H1 (cell line): Measurements from ENCODE around the gene EEF1A2. TPM values are rescaled to one million over a fixed set of nuclear protein-coding genes. Genes with fewer than 3 reads are reported as not detected.

Experiments used
- CTCF ChIA-PET: fragments of 300-600 bp; sonication (Branson Sonifier 250); formaldehyde crosslinking; loops from one replicate; lab custom pipeline; 2021; ENCODE audit not compliant: partially characterized antibody; lab: Charles Lee
- POLR2A ChIA-PET: fragments of 300-600 bp; sonication (Branson Sonifier 250); formaldehyde crosslinking; loops from one replicate; lab custom pipeline; 2021; ENCODE audit warnings: inconsistent platforms; ENCODE audit not compliant: partially characterized antibody; lab: Charles Lee
- DNase-seq, 2 experiments: peaks; one replicate each; pipeline versions ENCODE4 v3.0.0 to v3.0.0-alpha.2; 2010 to 2022; ENCODE audit warnings: low spot score in 2 of 2, low read depth in 1 of 2, mixed read lengths in 1 of 2
- FAIRE-seq: peaks from 2 replicates; lab custom pipeline; 2011; peaks lifted over from hg19 to GRCh38; lab: Jason Lieb, UNC
- H2AFZ ChIP-seq: 2 replicates; pipeline ENCODE4 v1.8.1; 2012; ENCODE audit warnings: low read length, inconsistent platforms
- H2AK5ac ChIP-seq: 2 replicates; pipeline ENCODE4 v1.6.1; 2013; ENCODE audit warnings: low read depth, low read length
- H2BK120ac ChIP-seq: replicated peaks from 2 replicates; pipeline ENCODE3; 2013; ENCODE audit warnings: low read depth, low read length, inconsistent platforms
- H2BK12ac ChIP-seq: 2 replicates; pipeline ENCODE4 v1.6.1; 2013; ENCODE audit warnings: low read depth, low read length
- H2BK15ac ChIP-seq: 2 replicates; pipeline ENCODE4 v1.6.1; 2013; ENCODE audit warnings: low read length
- H2BK20ac ChIP-seq: 2 replicates; pipeline ENCODE4 v1.6.1; 2013; ENCODE audit warnings: low read length
- H2BK5ac ChIP-seq: 2 replicates; pipeline ENCODE4 v1.6.1; 2013; ENCODE audit warnings: low read depth, low read length
- H3K14ac ChIP-seq: 2 replicates; pipeline ENCODE4 v1.6.1; 2013; ENCODE audit warnings: inconsistent platforms; ENCODE audit not compliant: insufficient read length
- H3K18ac ChIP-seq: 2 replicates; pipeline ENCODE4 v1.6.1; 2013; ENCODE audit warnings: low read length; ENCODE audit errors: extremely low read depth
- H3K23ac ChIP-seq: 2 replicates; pipeline ENCODE4 v1.6.1; 2013; ENCODE audit warnings: inconsistent platforms; ENCODE audit not compliant: insufficient read length
- H3K23me2 ChIP-seq: 2 replicates; pipeline ENCODE4 v1.6.1; 2013; ENCODE audit warnings: low read depth, low read length
- H3K27ac ChIP-seq: 2 replicates; pipeline ENCODE4 v1.6.1; 2011; ENCODE audit warnings: low read depth, low read length, inconsistent platforms
- H3K27me3 ChIP-seq, 4 experiments: replicated peaks in 1 of 4; 1 replicate in 1 of 4; 2 replicates in 3 of 4; pipeline versions ENCODE4 v1.6.1 to v1.8.1; 2011 to 2013; ENCODE audit warnings: low read length in 3 of 4, mild to moderate bottlenecking in 3 of 4, inconsistent platforms in 2 of 4, mixed read lengths in 2 of 4, moderate library complexity in 1 of 4; ENCODE audit not compliant: control insufficient read depth in 3 of 4, insufficient read depth in 3 of 4; ENCODE audit errors: extremely low read depth in 1 of 4
- H3K36me3 ChIP-seq, 4 experiments: 2 replicates each; pipeline versions ENCODE4 v1.6.1 to v1.8.1; 2011 to 2013; ENCODE audit warnings: mild to moderate bottlenecking in 4 of 4, low read length in 3 of 4, moderate library complexity in 2 of 4, control low read depth in 1 of 4, inconsistent platforms in 1 of 4; ENCODE audit not compliant: insufficient read depth in 4 of 4, control insufficient read depth in 2 of 4
- H3K4ac ChIP-seq: replicated peaks from 2 replicates; pipeline ENCODE3; 2013; ENCODE audit warnings: low read length, low read depth, mixed read lengths, inconsistent platforms; ENCODE audit not compliant: insufficient read length
- H3K4me1 ChIP-seq, 4 experiments: replicated peaks in 1 of 4; 1 replicate in 1 of 4; 2 replicates in 3 of 4; pipeline versions ENCODE4 v1.6.1 to v1.8.1; 2011 to 2013; ENCODE audit warnings: low read length in 3 of 4, inconsistent platforms in 2 of 4, mixed read lengths in 1 of 4; ENCODE audit not compliant: insufficient read depth in 4 of 4, control insufficient read depth in 3 of 4
- H3K4me2 ChIP-seq, 2 experiments: 2 replicates each; pipeline versions ENCODE4 v1.6.1 to v1.8.1; 2011 to 2013; ENCODE audit warnings: low read depth in 2 of 2, low read length in 2 of 2, control low read depth in 1 of 2, inconsistent platforms in 1 of 2, mild to moderate bottlenecking in 1 of 2; ENCODE audit not compliant: insufficient read depth in 1 of 2
- H3K4me3 ChIP-seq, 4 experiments: fragments of 200-600, 300-600 bp in 1 of 4; sonication (generic), shearing (Covaris generic), sonication (Bioruptor Twin) in 1 of 4; 2 replicates each; pipeline versions ENCODE4 v1.5.1 to v1.8.1; 2011 to 2016; ENCODE audit warnings: low read length in 4 of 4, low read depth in 3 of 4, control low read depth in 2 of 4, inconsistent platforms in 2 of 4, mild to moderate bottlenecking in 2 of 4, mixed read lengths in 1 of 4, moderate library complexity in 1 of 4; ENCODE audit not compliant: insufficient read depth in 2 of 4; ENCODE audit errors: extremely low read depth in 1 of 4
- H3K56ac ChIP-seq: replicated peaks from 2 replicates; pipeline ENCODE3; 2013; ENCODE audit warnings: low read depth, mild to moderate bottlenecking, mixed read lengths, low read length, inconsistent platforms; ENCODE audit not compliant: insufficient read length
- H3K79me1 ChIP-seq: 2 replicates; pipeline ENCODE4 v1.6.1; 2013; ENCODE audit warnings: low read depth, low read length, control low read depth
- H3K79me2 ChIP-seq, 2 experiments: 2 replicates each; pipeline versions ENCODE4 v1.6.1 to v1.8.1; 2012 to 2013; ENCODE audit warnings: low read length in 2 of 2, mild to moderate bottlenecking in 2 of 2, inconsistent platforms in 1 of 2; ENCODE audit not compliant: insufficient read depth in 2 of 2, control insufficient read depth in 1 of 2
- H3K9ac ChIP-seq, 4 experiments: replicated peaks in 1 of 4; 1 replicate in 1 of 4; 2 replicates in 3 of 4; pipeline versions ENCODE4 v1.6.1 to v1.8.1; 2011 to 2013; ENCODE audit warnings: low read depth in 3 of 4, low read length in 3 of 4, control low read depth in 2 of 4, mild to moderate bottlenecking in 2 of 4, moderate library complexity in 2 of 4, inconsistent platforms in 1 of 4; ENCODE audit errors: extremely low read depth in 1 of 4
- H3K9me3 ChIP-seq, 2 experiments: 2 replicates each; pipeline versions ENCODE4 v1.6.1 to v1.8.1; 2012 to 2013; ENCODE audit warnings: mild to moderate bottlenecking in 2 of 2, moderate library complexity in 2 of 2, control low read depth in 1 of 2, inconsistent platforms in 1 of 2, low read depth in 1 of 2, low read length in 1 of 2, mixed read lengths in 1 of 2; ENCODE audit not compliant: insufficient read depth in 2 of 2
- H4K20me1 ChIP-seq, 2 experiments: replicated peaks in 1 of 2; 2 replicates each; pipeline versions ENCODE3 to v1.8.1; 2011 to 2013; ENCODE audit warnings: inconsistent platforms in 2 of 2, low read length in 2 of 2, mild to moderate bottlenecking in 1 of 2; ENCODE audit not compliant: insufficient read depth in 2 of 2, control insufficient read depth in 1 of 2
- H4K5ac ChIP-seq: 2 replicates; pipeline ENCODE4 v1.6.1; 2013; ENCODE audit warnings: low read length, low read depth, mixed read lengths, inconsistent platforms; ENCODE audit not compliant: insufficient read length
- H4K8ac ChIP-seq: 2 replicates; pipeline ENCODE4 v1.8.0; 2013; ENCODE audit warnings: mild to moderate bottlenecking, moderate library complexity, low read length, inconsistent platforms; ENCODE audit not compliant: insufficient read depth; ENCODE audit errors: extremely low read depth
- H4K91ac ChIP-seq: replicated peaks from 2 replicates; pipeline ENCODE3; 2013; ENCODE audit warnings: low read length, mixed read lengths, inconsistent platforms; ENCODE audit not compliant: insufficient read length
- CTCF ChIP-seq, 3 experiments: IDR thresholded peaks; 1 replicate in 2 of 3; 2 replicates in 1 of 3; pipeline versions ENCODE4 v1.5.1 to v1.6.1; 2011; ENCODE audit warnings: low read length in 3 of 3, mild to moderate bottlenecking in 3 of 3, inconsistent platforms in 2 of 3, low read depth in 1 of 3, moderate library complexity in 1 of 3; ENCODE audit not compliant: insufficient read depth in 1 of 3; ENCODE audit errors: control extremely low read depth in 1 of 3
- KDM1A ChIP-seq: fragments of 200-600, 300-600 bp; sonication (generic); IDR thresholded peaks from 2 replicates; pipeline ENCODE4 v1.7.1; 2016; ENCODE audit warnings: mild to moderate bottlenecking, low read length, borderline replicate concordance
- WGBS, 2 experiments: shearing (Covaris generic) in 1 of 2; methylation state at CpG; one replicate each; pipeline versions ENCODE4 v1.1.6 to v1.1.7; 2013 to 2015; ENCODE audit warnings: low lambda C conversion rate in 2 of 2, mixed read lengths in 2 of 2, inconsistent platforms in 1 of 2, low coverage in 1 of 2, missing lambda C conversion rate in 1 of 2; ENCODE audit not compliant: insufficient replicate concordance in 2 of 2, insufficient coverage in 1 of 2, insufficient read length in 1 of 2; ENCODE audit errors: extremely low coverage in 1 of 2, missing lambda C conversion rate in 1 of 2; 5-methylcytosine and 5-hydroxymethylcytosine counted together
- polyA plus RNA-seq, 7 experiments: library from polyadenylated mRNA; depleted of rRNA in 3 of 7; stranded (reverse) in 5 of 7; unstranded in 2 of 7; fragments of >200 nt in 5 of 7; fragments of 200-250 nt in 2 of 7; gene quantifications; 1 replicate in 5 of 7; 2 replicates in 1 of 7; 4 replicates in 1 of 7; pipeline versions ENCODE4 v1.2.1 to v1.2.3, GENCODE V29; 2011 to 2013; ENCODE audit warnings: missing spikeins in 2 of 7, mixed read lengths in 2 of 7
- total RNA-seq: library from RNA; stranded (reverse); fragmentation: NEBNext Ultra II Directional; extraction: Animal tissue kit (Norgen Biotek cat#: 25700); gene quantifications from 2 replicates; pipeline ENCODE4 v1.2.1, GENCODE V29; 2021

Gene EEF1A2
- total and polyA plus RNA-seq, 2 of the 8 experiments (the other 6 are each of a cell fraction or from before 2014, with no cell fraction given): 7.4 to 25.8 TPM

- Histone ChIP-seq H4K5ac (peak overlapping the region; percentile 16), H2BK120ac (no peak overlapping the region), H2BK20ac (no peak overlapping the region), H2AFZ (no peak overlapping the region), H3K9ac (no peak overlapping the region)
- CTCF ChIA-PET: interaction anchor here (0.6 to 1.6 kb wide), 5 partner anchors 12 to 502 kb away, joined by 3 to 4 read pairs (median 4); no protein-coding TSS in a partner anchor
- TF ChIP-seq KDM1A (no peak), CTCF (IDR thresholded peaks at IDR 0.05; ENCODE audit: control extremely low read depth in 1 of 3, insufficient read depth in 1 of 3, low read depth in 1 of 3, low read length in 3 of 3) (peak in 1 of 3 experiments; percentile 3; a peak in 1 of 4 replicates)
- TF ChIP-seq, all 59 proteins: peak for 1
- DNase-seq: no peak
- no peak for FAIRE-seq
- Histone ChIP-seq H2BK12ac (no peak overlapping the region), H2AK5ac (no peak overlapping the region), H3K79me2 (peaks cover 0 to 46% of the 10 kb centered on the region in 2 experiments; a peak in 3 of 4 replicates), H3K4me3 (no peak overlapping the region), H3K79me1 (peaks cover 26% of the 10 kb centered on the region), H3K4me1 (peaks cover 0 to 31% (median 21%) of the 10 kb centered on the region in 4 experiments; a peak in 5 of 7 replicates), H3K9me3 (no peaks in the 10 kb centered on the region), H3K4me2 (no peak overlapping the region), H3K56ac (no peak overlapping the region), H3K23me2 (no peaks in the 10 kb centered on the region), H3K23ac (no peak overlapping the region), H3K14ac (no peak overlapping the region), H2BK5ac (no peak overlapping the region; the same call in 1 of the 2 replicates), H4K91ac (peak overlapping the region; percentile 11), H2BK15ac (no peak overlapping the region), H3K4ac (no peak overlapping the region), H4K8ac (peak overlapping the region; percentile 63; the same call in 1 of the 2 replicates), H3K36me3 (no peaks in the 10 kb centered on the region), H4K20me1 (peaks cover 4 to 33% of the 10 kb centered on the region in 2 experiments), H3K27ac (no peak overlapping the region), H3K18ac (no peak overlapping the region), H3K27me3 (no peaks in the 10 kb centered on the region)
- WGBS, 2 experiments: 88% methylated on average over 45 of the region's 46 CpGs; no CpG with 5 or more reads in 1 of the 2 experiments
- POLR2A ChIA-PET: interaction anchor here (1.3 to 1.7 kb wide), 2 partner anchors 13 to 18 kb away, joined by 4 to 5 read pairs; no protein-coding TSS in a partner anchor
Observed at GRCh38 chr20:63452821-63453523, 45.9 kb downstream of the EEF1A2 start.
